Ectodermal cell (in vitro differentiated cells): ENCODE results near the gene HIPK2.

Experiments used
- H3K27ac ChIP-seq: 2 replicates; pipeline ENCODE4 v1.7.0; 2013; ENCODE audit warnings: mild to moderate bottlenecking, low read depth, low read length; ENCODE audit not compliant: insufficient read depth, poor library complexity, severe bottlenecking
- H3K27me3 ChIP-seq: 2 replicates; pipeline ENCODE4 v1.7.0; 2013; ENCODE audit warnings: mild to moderate bottlenecking, low read length; ENCODE audit not compliant: insufficient read depth, control insufficient read depth, poor library complexity, severe bottlenecking
- H3K36me3 ChIP-seq: one replicate; pipeline ENCODE4 v1.7.0; 2013; ENCODE audit warnings: low read length; ENCODE audit not compliant: control insufficient read depth, insufficient read depth
- H3K4me1 ChIP-seq: one replicate; pipeline ENCODE4 v1.7.0; 2013; ENCODE audit warnings: low read length; ENCODE audit not compliant: control insufficient read depth, insufficient read depth
- H3K4me3 ChIP-seq: 2 replicates; pipeline ENCODE4 v1.7.0; 2013; ENCODE audit warnings: low read depth, low read length, control low read depth; ENCODE audit not compliant: insufficient read depth
- H3K9me3 ChIP-seq: 2 replicates; pipeline ENCODE4 v1.7.0; 2013; ENCODE audit warnings: mild to moderate bottlenecking, low read length, moderate library complexity; ENCODE audit not compliant: control insufficient read depth
- WGBS, 2 experiments: methylation state at CpG; one replicate each; pipeline ENCODE4 v1.1.7; 2013; ENCODE audit warnings: missing lambda C conversion rate in 2 of 2; 5-methylcytosine and 5-hydroxymethylcytosine counted together

Gene HIPK2

DNA sequence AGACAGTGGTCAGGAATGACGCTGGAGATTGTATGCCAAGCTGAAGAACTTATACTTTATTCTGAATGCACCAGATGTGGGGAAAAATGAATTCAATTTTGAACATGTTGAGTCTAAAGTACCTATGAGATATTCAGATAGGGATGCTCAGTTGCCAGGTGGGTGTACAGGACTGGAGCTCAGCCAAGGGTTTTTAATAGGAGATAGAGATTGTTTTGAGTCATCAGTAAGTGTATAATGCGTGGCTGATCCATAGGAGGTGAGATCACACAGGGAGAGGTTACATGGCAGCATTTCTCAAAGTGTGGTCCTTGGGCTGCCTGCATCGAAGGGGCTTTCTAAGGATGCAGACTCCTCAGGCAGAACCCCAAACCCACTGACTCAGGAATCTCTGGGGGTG is 6.8 kb upstream of the HIPK2 start:
- no peak overlapping the region for H3K4me3 ChIP-seq
- H3K27me3 ChIP-seq, result peaks cover 11% of the 10 kb centered on the region
- H3K9me3 ChIP-seq, result no peaks in the 10 kb centered on the region
- H3K36me3 ChIP-seq, result no peaks in the 10 kb centered on the region
- WGBS, 2 experiments, result 89 to 93% methylated on average over 3 of the region's 3 CpGs
- peaks cover 11% of the 10 kb centered on the region for H3K4me1 ChIP-seq
- H3K27ac ChIP-seq, result no peak overlapping the region

DNA sequence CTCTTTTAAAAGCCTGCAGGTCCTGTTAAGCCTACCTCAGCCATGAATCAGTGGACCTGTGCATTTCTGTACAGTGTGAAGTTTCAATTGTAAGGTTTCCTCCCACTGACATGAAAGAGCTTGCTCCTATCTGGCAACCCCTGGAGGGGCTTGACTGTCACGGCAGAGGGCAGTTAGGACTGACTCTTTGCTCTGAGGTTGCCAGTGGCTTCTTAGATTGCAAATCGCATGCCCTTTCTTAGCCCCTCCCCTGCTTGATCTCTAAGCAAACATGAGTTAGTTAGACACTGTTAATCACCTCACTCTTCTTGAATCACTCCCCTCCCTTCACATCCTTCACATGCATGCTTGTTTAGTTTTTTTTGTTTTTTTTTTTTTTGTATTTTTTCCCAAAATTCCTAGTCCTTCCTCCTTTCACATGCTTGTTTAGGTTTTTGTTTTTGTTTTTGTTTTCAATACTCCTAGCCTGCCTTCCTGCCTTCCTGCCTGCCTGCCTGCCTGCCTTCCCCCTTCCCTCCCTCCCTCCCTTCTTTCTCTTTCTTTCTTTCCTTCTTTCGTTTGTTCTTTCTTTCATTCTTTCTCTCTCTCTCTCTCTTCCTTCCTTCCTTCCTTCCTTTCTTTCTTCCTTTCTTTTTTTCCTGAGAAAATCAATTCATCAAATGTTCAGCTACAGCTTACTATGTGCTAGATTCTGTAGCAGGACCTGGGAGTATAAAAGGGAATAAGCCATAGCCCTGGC is 6.0 kb upstream of the HIPK2 start:
- H3K4me3 ChIP-seq, result no peak overlapping the region
- H3K27ac ChIP-seq, result no peak overlapping the region
- peaks cover 19% of the 10 kb centered on the region for H3K27me3 ChIP-seq
- peaks cover 11% of the 10 kb centered on the region for H3K4me1 ChIP-seq
- no peaks in the 10 kb centered on the region for H3K9me3 ChIP-seq
- no peaks in the 10 kb centered on the region for H3K36me3 ChIP-seq
- 23 to 28% methylated on average over 3 of the region's 3 CpGs for WGBS, 2 experiments

DNA sequence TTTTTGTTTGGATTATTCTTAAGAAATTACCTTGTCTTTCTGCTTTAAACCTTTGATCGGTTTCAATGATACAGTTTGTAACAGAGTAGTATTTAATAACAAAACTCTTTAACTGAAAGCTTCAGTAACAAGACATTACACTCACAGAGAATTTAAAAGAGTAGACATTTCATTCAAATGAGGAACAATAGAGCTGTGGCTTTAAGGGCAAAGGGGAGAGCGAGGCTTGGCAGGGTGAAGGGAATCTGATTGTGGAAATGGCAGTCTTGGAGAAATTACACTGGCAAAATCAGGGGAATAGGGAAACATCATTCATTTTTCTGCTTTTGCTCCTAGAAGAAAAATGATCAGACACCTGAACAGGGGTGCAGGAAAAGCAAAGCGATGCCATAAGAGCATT is 5.1 kb upstream of the HIPK2 start:
- Histone ChIP-seq H3K27me3 (peaks cover 23% of the 10 kb centered on the region), H3K27ac (no peak overlapping the region), H3K4me3 (no peak overlapping the region), H3K4me1 (peaks cover 11% of the 10 kb centered on the region), H3K9me3 (no peaks in the 10 kb centered on the region), H3K36me3 (no peaks in the 10 kb centered on the region)
- 69 to 77% methylated on average over 2 of the region's 3 CpGs for WGBS, 2 experiments

DNA sequence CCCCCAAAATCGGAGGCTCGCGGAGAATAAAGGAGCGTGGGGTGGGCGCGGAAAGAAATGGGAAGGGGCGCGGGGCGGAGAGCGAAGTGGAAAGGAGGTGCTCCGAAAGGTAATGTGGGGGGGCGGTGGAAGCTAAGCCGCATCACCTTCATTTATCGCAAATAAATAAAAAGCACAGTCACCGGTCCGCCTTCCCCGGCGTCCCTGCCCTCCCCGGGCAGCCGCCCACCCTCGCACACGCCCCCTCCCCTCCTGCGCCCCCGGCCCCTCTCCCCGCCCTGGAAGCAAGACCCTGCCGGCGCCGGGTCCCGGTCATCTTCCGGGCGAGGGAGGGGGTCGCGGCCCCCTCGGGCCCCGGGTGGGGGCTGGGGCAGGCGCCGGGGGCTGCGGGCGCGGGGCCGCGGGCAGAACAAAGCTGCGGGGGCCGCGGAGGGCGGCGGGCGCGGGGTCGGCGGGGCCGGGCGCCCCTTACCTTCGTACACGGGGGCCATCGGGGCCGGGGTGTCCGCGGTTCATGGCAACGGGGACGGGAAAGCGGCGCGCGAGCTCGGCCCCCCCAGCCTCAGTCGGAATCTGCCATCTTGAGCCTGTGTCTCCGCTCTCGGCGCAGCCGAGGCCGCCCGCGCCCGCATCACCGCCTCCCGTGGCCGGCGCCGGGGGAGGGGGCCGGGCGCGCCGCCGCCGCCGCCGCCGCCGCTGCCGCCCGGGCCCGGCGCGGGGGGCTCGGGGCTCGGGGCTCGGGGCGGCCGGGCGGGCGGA is 486 bp downstream of the HIPK2 start:
- peak overlapping the region; percentile 83 for H3K4me3 ChIP-seq
- no peaks in the 10 kb centered on the region for H3K36me3 ChIP-seq
- WGBS, 2 experiments, result 0% methylated on average over 101 to 102 of the region's 102 CpGs
- H3K9me3 ChIP-seq, result no peaks in the 10 kb centered on the region
- no peaks in the 10 kb centered on the region for H3K4me1 ChIP-seq
- H3K27ac ChIP-seq, result no peak overlapping the region
- H3K27me3 ChIP-seq, result peaks cover 31% of the 10 kb centered on the region

DNA sequence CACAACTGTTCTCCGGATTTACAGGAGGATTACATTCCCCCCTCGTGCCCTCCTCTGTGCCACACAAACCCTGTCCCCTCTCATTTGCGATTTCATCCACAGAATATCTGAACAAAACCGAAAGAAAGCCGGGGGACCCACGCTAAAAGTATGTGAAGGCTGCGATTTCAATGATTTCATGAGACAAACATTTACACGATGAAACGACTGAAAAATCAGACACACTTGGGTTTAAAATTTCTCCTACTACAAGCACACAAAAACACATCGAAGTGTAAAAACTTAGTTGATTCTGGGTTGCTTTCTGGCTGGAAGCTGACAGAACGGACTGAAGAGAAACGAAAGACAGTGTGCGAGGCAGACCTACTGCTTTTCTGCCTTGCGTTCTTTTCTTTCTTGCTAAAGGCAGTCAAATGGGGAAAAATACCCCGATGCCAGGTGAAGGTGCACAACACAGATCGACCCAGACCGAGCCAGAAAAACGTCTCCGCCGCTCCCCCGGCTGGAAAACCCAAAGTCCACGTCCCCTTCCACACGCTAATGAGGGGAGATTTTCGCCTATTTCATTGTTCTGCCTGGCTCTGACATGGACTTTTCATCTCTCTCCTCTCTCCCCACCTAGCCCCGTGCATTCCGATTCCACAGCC is 1.2 kb downstream of the HIPK2 start:
- H3K4me3 ChIP-seq, result peak overlapping the region; percentile 83
- 3 to 4% methylated on average over 26 of the region's 26 CpGs for WGBS, 2 experiments

DNA sequence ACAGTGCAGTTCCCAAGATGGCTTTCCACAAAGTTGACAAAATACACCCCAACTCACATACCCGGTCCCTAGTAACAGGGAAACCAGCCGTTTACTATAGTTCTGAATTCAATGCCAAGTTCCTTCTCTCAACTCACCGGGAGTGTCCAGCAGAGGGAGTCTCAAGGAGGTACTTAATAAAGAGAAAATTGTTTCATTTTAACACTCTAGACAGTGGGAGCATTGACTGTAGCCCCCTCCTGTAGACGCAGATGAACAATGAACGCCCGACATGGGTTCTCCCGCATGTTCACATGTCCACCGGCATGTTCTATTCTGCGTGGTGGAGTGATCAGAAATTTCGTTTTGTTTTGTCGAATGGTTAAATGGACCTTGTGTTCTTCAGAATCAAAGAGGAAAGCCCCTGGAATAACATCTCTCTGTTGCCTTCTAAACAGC is 1.9 kb downstream of the HIPK2 start:
- Histone ChIP-seq H3K36me3 (no peaks in the 10 kb centered on the region), H3K27me3 (peaks cover 31% of the 10 kb centered on the region), H3K4me3 (peak overlapping the region; percentile 83), H3K9me3 (no peaks in the 10 kb centered on the region), H3K27ac (no peak overlapping the region), H3K4me1 (no peaks in the 10 kb centered on the region)
- WGBS, 2 experiments, result 59 to 66% methylated on average over 10 to 11 of the region's 11 CpGs

More for the DNA sequence above, 1.2 kb downstream of the HIPK2 start:
- Histone ChIP-seq H3K27me3 (peaks cover 31% of the 10 kb centered on the region), H3K27ac (no peak overlapping the region), H3K36me3 (no peaks in the 10 kb centered on the region), H3K9me3 (no peaks in the 10 kb centered on the region), H3K4me1 (no peaks in the 10 kb centered on the region)

DNA sequence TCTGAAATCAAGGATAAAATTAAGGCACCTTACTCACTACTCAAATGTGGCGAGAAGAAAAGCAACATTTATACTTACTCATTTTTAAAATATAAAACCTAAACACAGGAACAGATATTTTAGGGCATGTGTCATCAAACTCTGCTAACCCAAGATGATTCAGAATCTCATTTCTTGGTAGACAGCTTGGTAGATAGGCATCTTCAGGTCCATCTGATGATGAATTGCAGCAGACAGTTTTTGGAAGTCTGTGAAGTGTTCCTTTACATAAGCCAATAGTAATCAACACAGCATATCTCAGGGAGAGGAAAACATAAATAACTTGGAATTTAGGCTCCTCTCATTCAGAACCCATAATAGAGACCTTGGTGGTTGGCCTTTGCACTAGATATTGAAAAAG is 3.4 kb downstream of the HIPK2 start:
- no peaks in the 10 kb centered on the region for H3K4me1 ChIP-seq
- H3K4me3 ChIP-seq, result no peak overlapping the region
- no peak overlapping the region for H3K27ac ChIP-seq
- peaks cover 17% of the 10 kb centered on the region for H3K27me3 ChIP-seq
- H3K36me3 ChIP-seq, result no peaks in the 10 kb centered on the region
- H3K9me3 ChIP-seq, result no peaks in the 10 kb centered on the region
- WGBS, 2 experiments, result 92% methylated on average over 1 of the region's 1 CpG

DNA sequence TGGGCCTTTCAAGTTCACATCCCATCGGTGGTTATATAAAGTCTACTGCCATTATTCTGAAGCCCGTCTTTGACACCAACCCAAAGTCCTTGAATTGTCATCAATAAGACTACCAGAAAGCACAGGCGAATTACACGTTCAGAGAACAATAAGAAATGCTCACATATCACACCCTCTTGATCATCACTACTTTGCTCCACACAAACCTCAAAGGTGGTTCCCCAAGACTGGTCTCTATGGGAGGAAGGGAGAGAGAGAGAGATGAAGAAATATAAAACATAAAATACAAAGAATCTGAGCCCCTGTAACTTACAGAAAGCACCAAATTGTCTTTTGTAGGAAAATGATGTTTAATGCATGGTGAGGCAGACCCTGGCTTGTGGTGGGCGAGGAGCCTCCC is 4.4 kb downstream of the HIPK2 start:
- no peaks in the 10 kb centered on the region for H3K36me3 ChIP-seq
- H3K9me3 ChIP-seq, result no peaks in the 10 kb centered on the region
- H3K27me3 ChIP-seq, result peaks cover 8% of the 10 kb centered on the region
- no peaks in the 10 kb centered on the region for H3K4me1 ChIP-seq
- H3K27ac ChIP-seq, result no peak overlapping the region
- WGBS, 2 experiments, result 97% methylated on average over 5 of the region's 5 CpGs
- H3K4me3 ChIP-seq, result no peak overlapping the region

DNA sequence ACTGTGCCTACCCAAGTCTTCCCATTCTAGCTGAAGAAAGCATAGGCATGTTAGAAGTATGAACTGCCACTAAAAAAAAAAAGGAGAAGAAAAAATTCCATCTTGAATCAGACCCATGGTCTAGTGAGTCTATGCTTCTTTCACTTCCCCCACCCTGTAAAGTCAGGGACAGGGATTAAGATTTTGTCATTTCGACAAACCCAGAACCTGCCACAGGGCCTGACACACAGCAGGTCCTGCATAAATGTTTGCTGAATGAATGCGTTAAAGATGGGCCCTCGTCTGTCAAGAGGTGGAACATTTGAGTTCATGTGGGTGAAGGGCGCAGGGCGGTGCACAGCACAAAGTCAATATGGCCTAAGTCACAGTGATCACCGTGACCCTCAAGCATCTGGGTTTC is 4.9 kb downstream of the HIPK2 start:
- H3K36me3 ChIP-seq, result no peaks in the 10 kb centered on the region
- H3K9me3 ChIP-seq, result no peaks in the 10 kb centered on the region
- WGBS, 2 experiments, result 96 to 97% methylated on average over 6 of the region's 6 CpGs
- H3K4me3 ChIP-seq, result no peak overlapping the region
- H3K27ac ChIP-seq, result no peak overlapping the region
- H3K4me1 ChIP-seq, result no peaks in the 10 kb centered on the region
- H3K27me3 ChIP-seq, result peaks cover 8% of the 10 kb centered on the region

DNA sequence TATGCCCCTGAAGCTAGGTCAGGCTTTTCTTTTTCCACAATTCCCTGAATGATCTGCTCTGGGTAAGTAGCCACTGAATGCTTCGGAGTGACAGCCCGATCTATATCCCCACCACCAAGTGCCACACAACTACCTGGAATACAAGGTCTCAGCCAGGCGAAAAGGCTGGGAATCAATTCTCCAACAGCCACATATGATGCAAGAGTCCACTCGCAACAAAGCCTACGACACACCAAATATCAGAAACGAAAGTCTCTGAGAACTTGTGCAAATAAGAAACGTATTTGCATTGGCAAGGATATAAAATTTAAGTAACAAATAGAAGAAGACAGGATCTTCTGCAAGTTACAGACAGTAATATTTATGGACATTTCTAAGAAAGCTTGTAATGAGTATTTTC is 5.7 kb downstream of the HIPK2 start:
- 94 to 95% methylated on average over 6 to 7 of the region's 7 CpGs for WGBS, 2 experiments
- H3K27ac ChIP-seq, result no peak overlapping the region
- H3K4me1 ChIP-seq, result no peaks in the 10 kb centered on the region
- peaks cover 8% of the 10 kb centered on the region for H3K27me3 ChIP-seq
- H3K4me3 ChIP-seq, result no peak overlapping the region
- no peaks in the 10 kb centered on the region for H3K36me3 ChIP-seq
- H3K9me3 ChIP-seq, result no peaks in the 10 kb centered on the region
